Measurements from ENCODE around the gene BRINP1. TPM values are rescaled to one million over a fixed set of nuclear protein-coding genes. Genes with fewer than 3 reads are reported as not detected.
"Not testable (repeated sequence)": the region's sequence is repeated elsewhere in the genome, so short reads cannot be mapped to it uniquely, and the experiment has no call there.

Gene BRINP1
- total RNA-seq, 2 experiments from 2014 or later: not detected

- no peak for DNase-seq (ENCODE audit: low spot score)
- Histone ChIP-seq H4K20me1 (ENCODE audit: insufficient read depth, low read length) (no peaks in the 10 kb centered on the region), H3K79me2 (ENCODE audit: insufficient read depth, low read depth, low read length) (no peaks in the 10 kb centered on the region), H3K36me3 (ENCODE audit: insufficient read depth, low read length) (no peaks in the 10 kb centered on the region), H3K4me3 (ENCODE audit: low read depth, low read length, poor library complexity, severe bottlenecking) (no peak overlapping the region), H2AFZ (ENCODE audit: low read length) (no peak overlapping the region), H3K4me1 (ENCODE audit: insufficient read depth, low read length, poor library complexity, severe bottlenecking) (no peaks in the 10 kb centered on the region), H3K9me3 (ENCODE audit: low read length) (no peaks in the 10 kb centered on the region), H3K27ac (ENCODE audit: low read depth, low read length, poor library complexity, severe bottlenecking) (no peak overlapping the region), H3K4me2 (ENCODE audit: low read length) (no peak overlapping the region), H3K9me2 (ENCODE audit: insufficient read depth, low read length) (no peaks in the 10 kb centered on the region)
- BruUV-seq (replicated peaks): no TSS peak
- CTCF ChIA-PET (ENCODE audit: unreplicated experiment): no interaction called here
- POLR2A ChIA-PET: no interaction called here
- intact Hi-C loops (cut with micrococcal nuclease; ENCODE audit: unreplicated experiment): no loop called here
- TF ChIP-seq EZH2phosphoT487 (IDR thresholded peaks at IDR 0.05; ENCODE audit: borderline replicate concordance, low read depth, low read length): no peak
- no peak for TF ChIP-seq CTCF (conservative IDR thresholded peaks at IDR 0.05; ENCODE audit: low read length)
These were observed 193.7 kb downstream of the BRINP1 start for GRCh38 chr9:119175581-119175980.

GRCh38 chr9:119169222-119169621 lies 200.0 kb downstream of the BRINP1 start:
- BruUV-seq (replicated peaks): not testable (repeated sequence)

GRCh38 chr9:119167876-119168275 lies 201.4 kb downstream of the BRINP1 start:
- H3K4me2 ChIP-seq (ENCODE audit: low read length): no peak overlapping the region
- no peaks in the 10 kb centered on the region for H3K9me3 ChIP-seq (ENCODE audit: low read length)
- H3K4me1 ChIP-seq (ENCODE audit: insufficient read depth, low read length, poor library complexity, severe bottlenecking): no peaks in the 10 kb centered on the region
- BruUV-seq (replicated peaks): no TSS peak
- no peak overlapping the region for H2AFZ ChIP-seq (ENCODE audit: low read length)
- DNase-seq (ENCODE audit: low spot score): no peak
- TF ChIP-seq EZH2phosphoT487 (IDR thresholded peaks at IDR 0.05; ENCODE audit: borderline replicate concordance, low read depth, low read length) (no peak), CTCF (conservative IDR thresholded peaks at IDR 0.05; ENCODE audit: low read length) (no peak)
- no peak overlapping the region for H3K4me3 ChIP-seq (ENCODE audit: low read depth, low read length, poor library complexity, severe bottlenecking)
- no peaks in the 10 kb centered on the region for H3K36me3 ChIP-seq (ENCODE audit: insufficient read depth, low read length)
- no peaks in the 10 kb centered on the region for H3K9me2 ChIP-seq (ENCODE audit: insufficient read depth, low read length)
- ChIA-PET CTCF (ENCODE audit: unreplicated experiment) (interaction anchor here (0.5 kb wide), 1 partner anchor 75 kb away, joined by 4 read pairs; no protein-coding TSS in a partner anchor), POLR2A (interaction anchor here (0.5 kb wide), 1 partner anchor 30 kb away, joined by 3 read pairs; no protein-coding TSS in a partner anchor)
- H4K20me1 ChIP-seq (ENCODE audit: insufficient read depth, low read length): no peaks in the 10 kb centered on the region
- no peaks in the 10 kb centered on the region for H3K79me2 ChIP-seq (ENCODE audit: insufficient read depth, low read depth, low read length)
- H3K27ac ChIP-seq (ENCODE audit: low read depth, low read length, poor library complexity, severe bottlenecking): no peak overlapping the region
- intact Hi-C loops (cut with micrococcal nuclease; ENCODE audit: unreplicated experiment): no loop called here

More at GRCh38 chr9:119169222-119169621, 200.0 kb downstream of the BRINP1 start:
- H3K79me2 ChIP-seq (ENCODE audit: insufficient read depth, low read depth, low read length); H3K4me3 ChIP-seq (ENCODE audit: low read depth, low read length, poor library complexity, severe bottlenecking); POLR2A ChIA-PET; H2AFZ ChIP-seq (ENCODE audit: low read length); DNase-seq (ENCODE audit: low spot score); H3K9me3 ChIP-seq (ENCODE audit: low read length); H3K4me1 ChIP-seq (ENCODE audit: insufficient read depth, low read length, poor library complexity, severe bottlenecking); H3K9me2 ChIP-seq (ENCODE audit: insufficient read depth, low read length); H3K27ac ChIP-seq (ENCODE audit: low read depth, low read length, poor library complexity, severe bottlenecking); H3K36me3 ChIP-seq (ENCODE audit: insufficient read depth, low read length); CTCF ChIA-PET (ENCODE audit: unreplicated experiment); H4K20me1 ChIP-seq (ENCODE audit: insufficient read depth, low read length); intact Hi-C loops (cut with micrococcal nuclease; ENCODE audit: unreplicated experiment); H3K4me2 ChIP-seq (ENCODE audit: low read length): not testable (repeated sequence)

All from OCI-LY7 (cell line).